GM12865 (cell line): Measurements from ENCODE around the gene FARP1.

Source experiments
- DNase-seq: peaks from one replicate; pipeline ENCODE4 v3.0.0; 2010; ENCODE audit warnings: low read depth
- H3K4me3 ChIP-seq: 2 replicates; pipeline ENCODE4 v1.5.1; 2011; ENCODE audit warnings: mild to moderate bottlenecking, low read depth, low read length, control low read depth
- CTCF ChIP-seq: IDR thresholded peaks from 2 replicates; pipeline ENCODE4 v1.5.1; 2011; ENCODE audit warnings: low read length, control low read depth, low read depth, inconsistent platforms; ENCODE audit not compliant: insufficient read depth; ENCODE audit errors: missing control alignments

Gene FARP1, protein sequence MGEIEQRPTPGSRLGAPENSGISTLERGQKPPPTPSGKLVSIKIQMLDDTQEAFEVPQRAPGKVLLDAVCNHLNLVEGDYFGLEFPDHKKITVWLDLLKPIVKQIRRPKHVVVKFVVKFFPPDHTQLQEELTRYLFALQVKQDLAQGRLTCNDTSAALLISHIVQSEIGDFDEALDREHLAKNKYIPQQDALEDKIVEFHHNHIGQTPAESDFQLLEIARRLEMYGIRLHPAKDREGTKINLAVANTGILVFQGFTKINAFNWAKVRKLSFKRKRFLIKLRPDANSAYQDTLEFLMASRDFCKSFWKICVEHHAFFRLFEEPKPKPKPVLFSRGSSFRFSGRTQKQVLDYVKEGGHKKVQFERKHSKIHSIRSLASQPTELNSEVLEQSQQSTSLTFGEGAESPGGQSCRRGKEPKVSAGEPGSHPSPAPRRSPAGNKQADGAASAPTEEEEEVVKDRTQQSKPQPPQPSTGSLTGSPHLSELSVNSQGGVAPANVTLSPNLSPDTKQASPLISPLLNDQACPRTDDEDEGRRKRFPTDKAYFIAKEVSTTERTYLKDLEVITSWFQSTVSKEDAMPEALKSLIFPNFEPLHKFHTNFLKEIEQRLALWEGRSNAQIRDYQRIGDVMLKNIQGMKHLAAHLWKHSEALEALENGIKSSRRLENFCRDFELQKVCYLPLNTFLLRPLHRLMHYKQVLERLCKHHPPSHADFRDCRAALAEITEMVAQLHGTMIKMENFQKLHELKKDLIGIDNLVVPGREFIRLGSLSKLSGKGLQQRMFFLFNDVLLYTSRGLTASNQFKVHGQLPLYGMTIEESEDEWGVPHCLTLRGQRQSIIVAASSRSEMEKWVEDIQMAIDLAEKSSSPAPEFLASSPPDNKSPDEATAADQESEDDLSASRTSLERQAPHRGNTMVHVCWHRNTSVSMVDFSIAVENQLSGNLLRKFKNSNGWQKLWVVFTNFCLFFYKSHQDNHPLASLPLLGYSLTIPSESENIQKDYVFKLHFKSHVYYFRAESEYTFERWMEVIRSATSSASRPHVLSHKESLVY

GRCh38 chr13:98142380-98143156 is at the start of gene FARP1:
TSS of gene FARP1 (plus strand) at chr13:98143094. CDS start at chr13:98213243, 70,149 bp downstream.
- H3K4me3 ChIP-seq = peak within 1 kb of the TSS; percentile 55
- peak; percentile 42 for TF ChIP-seq CTCF
- DNase-seq = peak; percentile 80

DNA sequence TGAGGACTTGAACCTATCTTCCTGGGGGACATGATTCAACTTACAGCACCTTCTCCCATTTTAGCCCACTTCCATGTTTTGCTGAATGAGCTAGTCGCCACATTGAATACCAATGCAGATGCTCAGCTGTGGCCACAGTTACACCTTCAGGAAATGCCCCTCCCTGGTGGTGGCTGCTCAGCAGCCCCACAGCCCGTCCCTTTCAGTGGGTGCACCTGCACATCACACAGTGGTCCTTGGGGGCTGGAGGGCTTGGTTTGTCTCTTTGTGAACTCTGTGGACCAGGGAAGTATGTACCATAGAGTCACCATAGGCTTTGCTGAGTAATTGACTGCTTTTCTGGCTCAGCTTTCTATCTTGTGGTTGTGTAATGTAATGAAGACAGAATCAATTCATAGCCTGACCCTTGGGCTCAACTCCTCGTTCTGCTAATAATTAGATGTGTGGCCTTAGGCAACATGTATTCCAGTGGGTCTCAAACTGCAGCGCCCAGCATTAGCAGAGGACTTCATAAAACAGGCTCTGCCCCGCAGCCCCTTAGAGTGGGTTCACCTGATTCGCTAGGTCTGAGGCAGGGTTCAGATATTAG is 48.1 kb upstream of the FARP1 start:
- no peak for DNase-seq
- TF ChIP-seq CTCF = no peak
- no peak overlapping the region for H3K4me3 ChIP-seq

DNA sequence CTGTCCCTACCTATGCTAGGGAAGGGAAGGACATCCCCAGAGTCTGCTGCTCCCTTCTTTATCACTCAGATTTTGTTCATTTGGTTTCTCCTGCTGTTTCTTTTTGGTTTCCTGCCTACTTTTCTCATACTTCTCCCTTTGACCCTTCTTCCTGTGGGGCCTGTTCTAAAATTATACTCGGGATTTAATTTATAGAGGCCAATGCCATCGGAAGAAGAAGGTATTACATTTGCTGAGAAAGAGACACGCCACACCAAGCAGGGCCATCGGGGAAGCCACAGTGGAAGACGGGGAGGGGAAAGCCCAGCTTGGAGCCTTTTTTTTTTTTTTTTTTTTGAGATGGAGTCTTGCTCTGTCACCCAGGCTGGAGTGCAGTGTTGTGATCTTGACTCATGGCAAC is 46.8 kb upstream of the FARP1 start:
- no peak for DNase-seq

GRCh38 chr13:98097749-98098148 is 45.1 kb upstream of the FARP1 start:
- DNase-seq = no peak
- TF ChIP-seq CTCF = no peak
- H3K4me3 ChIP-seq = no peak overlapping the region

More for the DNA sequence above, 46.8 kb upstream of the FARP1 start:
- no peak overlapping the region for H3K4me3 ChIP-seq
- no peak for TF ChIP-seq CTCF

DNA sequence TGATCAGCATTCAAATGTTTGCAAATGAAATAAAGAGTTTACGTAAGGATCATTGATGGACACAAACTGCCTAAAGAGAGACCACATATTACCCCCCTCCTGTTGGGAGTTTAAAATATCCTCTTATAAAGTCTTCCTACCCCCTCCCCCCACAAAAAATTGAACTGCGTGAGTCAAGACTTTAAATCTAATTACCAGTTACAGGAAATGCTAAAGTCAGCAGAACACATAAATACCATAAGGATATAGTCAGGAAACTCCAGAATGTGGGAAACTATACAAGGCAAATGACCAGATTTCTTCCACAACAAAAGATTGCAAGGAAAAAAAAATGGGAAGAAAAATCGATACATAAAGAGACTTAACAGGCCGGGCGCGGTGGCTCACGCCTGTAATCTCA is 44.4 kb upstream of the FARP1 start:
- no peak for TF ChIP-seq CTCF
- no peak for DNase-seq
- H3K4me3 ChIP-seq = no peak overlapping the region

DNA sequence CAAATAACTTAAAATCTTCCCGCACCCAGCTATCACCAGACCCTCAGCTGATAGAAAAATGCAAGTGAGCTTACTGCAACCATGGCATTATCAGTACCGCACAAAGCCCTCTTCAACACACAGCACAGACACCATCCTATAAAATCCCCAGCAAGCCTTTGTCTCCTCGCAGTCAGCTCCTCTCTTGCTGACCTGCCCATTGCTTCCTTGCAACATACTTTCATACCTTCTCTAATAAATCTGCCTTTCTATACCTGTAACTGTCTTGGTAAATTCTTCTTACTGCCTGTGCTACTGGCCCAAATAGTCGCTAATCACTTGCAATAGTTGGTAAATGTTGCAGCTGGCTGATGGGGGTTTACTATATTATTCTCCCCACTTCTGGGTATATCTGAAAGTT is 43.3 kb upstream of the FARP1 start:
- H3K4me3 ChIP-seq = no peak overlapping the region
- no peak for TF ChIP-seq CTCF

More for the DNA sequence above, 43.3 kb upstream of the FARP1 start:
- no peak for DNase-seq
